NT2/D1 (cell line): ENCODE results near the gene CLUH.
"Not testable (repeated sequence)": the region's sequence is repeated elsewhere in the genome, so short reads cannot be mapped to it uniquely, and the experiment has no call there.

Source experiments
- YY1 ChIP-seq: IDR thresholded peaks from 2 replicates; pipeline ENCODE4 v1.6.1; 2011; ENCODE audit not compliant: insufficient read length, insufficient read depth
- ZNF274 ChIP-seq: IDR thresholded peaks from 2 replicates; pipeline ENCODE4 v1.6.1; 2011; ENCODE audit warnings: mild to moderate bottlenecking, low read depth, low read length

DNA sequence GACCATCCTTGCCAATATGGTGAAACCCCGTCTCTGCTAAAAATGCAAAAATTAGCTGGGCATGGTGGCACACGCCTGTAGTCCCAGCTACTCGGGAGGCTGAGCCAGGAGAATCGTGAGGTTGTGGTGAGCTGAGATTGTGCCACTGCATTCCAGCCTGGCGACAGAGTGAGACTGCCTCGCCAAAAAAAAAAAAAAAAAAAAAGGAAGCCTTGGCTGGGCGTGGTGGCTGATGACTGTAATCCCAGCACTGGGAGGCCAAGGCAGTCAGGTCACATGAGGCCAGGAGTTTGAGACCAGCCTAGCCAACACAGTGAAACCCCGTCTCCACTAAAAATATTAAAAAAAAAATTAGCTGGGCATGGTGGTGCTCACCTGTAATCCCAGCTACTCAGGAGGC lies 52.2 kb downstream of the CLUH start:
- not testable (repeated sequence) for TF ChIP-seq YY1, ZNF274
